GM23338 (cell line): ENCODE results near the gene PRKAA2. TPM values are rescaled to one million over a fixed set of nuclear protein-coding genes. Genes with fewer than 3 reads are reported as not detected.

Source experiments
- ATAC-seq: fragments of 200-7000 bp; cut with Tn5 transposase; 3 replicates; pipeline ENCODE4 v1.9.1; 2020
- DNase-seq: peaks from one replicate; pipeline ENCODE4 v3.0.0-alpha.2; 2015; ENCODE audit warnings: low spot score
- H2AFZ ChIP-seq: fragments of 200-600 bp; sonication (generic); 2 replicates; pipeline ENCODE4 v1.8.0; 2016; ENCODE audit warnings: antibody characterized with exemption, mild to moderate bottlenecking, moderate library complexity
- H3F3A ChIP-seq: fragments of 200-600 bp; sonication (generic); replicated peaks from 2 replicates; pipeline ENCODE4 v1.8.0; 2017; ENCODE audit warnings: antibody characterized with exemption, mixed run types, low read depth
- H3K27ac ChIP-seq: fragments of 200-600 bp; sonication (generic); 2 replicates; pipeline ENCODE4 v1.6.1; 2016; ENCODE audit warnings: low read depth
- H3K27me3 ChIP-seq: fragments of 200-600 bp; sonication (generic); 2 replicates; pipeline ENCODE4 v1.8.0; 2016; ENCODE audit warnings: mild to moderate bottlenecking, mixed run types, moderate library complexity; ENCODE audit not compliant: insufficient read depth
- H3K36me3 ChIP-seq: fragments of 200-600 bp; sonication (generic); 2 replicates; pipeline ENCODE4 v1.8.0; 2016; ENCODE audit warnings: mild to moderate bottlenecking; ENCODE audit not compliant: insufficient read depth
- H3K4me1 ChIP-seq: fragments of 200-600 bp; sonication (generic); 2 replicates; pipeline ENCODE4 v1.8.0; 2016; ENCODE audit warnings: mild to moderate bottlenecking, moderate library complexity; ENCODE audit not compliant: insufficient read depth
- H3K4me2 ChIP-seq: fragments of 200-600 bp; sonication (generic); 2 replicates; pipeline ENCODE4 v1.7.1; 2017; ENCODE audit warnings: mixed run types
- H3K4me3 ChIP-seq: fragments of 200-600 bp; sonication (generic); 2 replicates; pipeline ENCODE4 v1.6.1; 2016; ENCODE audit warnings: mixed run types
- H3K79me2 ChIP-seq: fragments of 200-600 bp; sonication (generic); replicated peaks from 2 replicates; pipeline ENCODE4 v1.8.0; 2017; ENCODE audit warnings: mild to moderate bottlenecking; ENCODE audit not compliant: insufficient read depth
- H3K9me2 ChIP-seq: fragments of 200-600 bp; sonication (generic); 2 replicates; pipeline ENCODE4 v1.8.0; 2017; ENCODE audit not compliant: insufficient read depth
- H4K20me1 ChIP-seq: fragments of 200-600 bp; sonication (generic); replicated peaks from 2 replicates; pipeline ENCODE4 v1.8.0; 2017; ENCODE audit warnings: mild to moderate bottlenecking; ENCODE audit not compliant: insufficient read depth
- H3K27ac Mint-ChIP-seq: 2 replicates; pipeline ENCODE4 v1.8.0; 2020; ENCODE audit warnings: inconsistent platforms, mild to moderate bottlenecking, moderate library complexity, mixed read lengths
- H3K27me3 Mint-ChIP-seq: 3 replicates; pipeline ENCODE4 v1.8.0; 2022; ENCODE audit warnings: low read depth, mild to moderate bottlenecking, moderate library complexity, mixed read lengths, inconsistent platforms; ENCODE audit not compliant: insufficient read depth, poor library complexity
- H3K36me3 Mint-ChIP-seq: 3 replicates; pipeline ENCODE4 v1.8.0; 2021; ENCODE audit warnings: low read depth, mild to moderate bottlenecking, inconsistent platforms, moderate library complexity, mixed read lengths
- H3K4me1 Mint-ChIP-seq: 3 replicates; pipeline ENCODE4 v1.8.0; 2020; ENCODE audit warnings: mild to moderate bottlenecking, inconsistent platforms, mixed read lengths
- H3K4me3 Mint-ChIP-seq: 3 replicates; pipeline ENCODE4 v1.8.0; 2021; ENCODE audit warnings: moderate library complexity, mild to moderate bottlenecking, inconsistent platforms, mixed read lengths
- H3K9me3 Mint-ChIP-seq: 3 replicates; pipeline ENCODE4 v1.8.0; 2020; ENCODE audit warnings: moderate library complexity, mild to moderate bottlenecking, inconsistent platforms, mixed read lengths
- CTCF ChIP-seq, 2 experiments: fragments of 200-600 bp in 1 of 2; sonication (generic) in 1 of 2; conservative IDR thresholded peaks; 2 replicates each; pipeline versions ENCODE4 v1.5.1 to v1.6.1; 2016 to 2017; ENCODE audit warnings: antibody characterized with exemption in 2 of 2, low read depth in 2 of 2, mild to moderate bottlenecking in 2 of 2, moderate library complexity in 1 of 2
- EZH2phosphoT487 ChIP-seq: fragments of 200-600 bp; sonication (generic); IDR thresholded peaks from one replicate; pipeline ENCODE4 v1.8.1; 2018; ENCODE audit warnings: antibody characterized with exemption; ENCODE audit not compliant: unreplicated experiment
- NANOG ChIP-seq: IDR thresholded peaks from 2 replicates; pipeline ENCODE4 v1.6.1; 2016; ENCODE audit warnings: antibody characterized with exemption, borderline replicate concordance
- STAT1 ChIP-seq: IDR thresholded peaks from one replicate; pipeline ENCODE4 v1.6.1; 2016; ENCODE audit warnings: antibody characterized with exemption; ENCODE audit not compliant: unreplicated experiment
- ZNF462 ChIP-seq: fragments of 250-450 bp; sonication (Bioruptor Pico); IDR thresholded peaks from 2 replicates; pipeline ENCODE4 v1.5.0; 2020; ENCODE audit warnings: mild to moderate bottlenecking, moderate library complexity
- polyA plus RNA-seq: library from polyadenylated mRNA; unstranded; fragments of >200 nt; fragmentation: Nextera tagmentation; extraction: Ambion mirVana; gene quantifications from 2 replicates; pipeline ENCODE4 v1.2.1, GENCODE V29; 2016
- total RNA-seq: library from RNA; depleted of rRNA; stranded (reverse); fragments of >200 nt; shearing (Covaris generic); gene quantifications from 2 replicates; pipeline ENCODE4 v1.2.3, GENCODE V29; 2014

Gene PRKAA2
- total and polyA plus RNA-seq, 2 experiments from 2014 or later, result 3.0 to 8.7 TPM

- TF ChIP-seq EZH2phosphoT487, result no peak
- TF ChIP-seq NANOG, result no peak
- no peak for TF ChIP-seq CTCF (conservative IDR thresholded peaks at IDR 0.05; ENCODE audit: low read depth in 2 of 2)
- TF ChIP-seq ZNF462 (CRISPR knock-in tag), result no peak
- no peak for TF ChIP-seq STAT1
- no peaks in the 10 kb centered on the region for H3K79me2 ChIP-seq
- Mint-ChIP-seq H3K27ac (no peak overlapping the region), H3K36me3 (no peaks in the 10 kb centered on the region), H3K9me3 (peaks cover 9% of the 10 kb centered on the region; the same call in 1 of the 3 replicates), H3K27me3 (no peaks in the 10 kb centered on the region), H3K4me3 (no peak overlapping the region), H3K4me1 (peaks cover 24% of the 10 kb centered on the region)
- H3K4me3 ChIP-seq, result no peak overlapping the region
- no peak for ATAC-seq
- H3K27me3 ChIP-seq, result no peaks in the 10 kb centered on the region
- H3K9me2 ChIP-seq, result no peaks in the 10 kb centered on the region
- H3K27ac ChIP-seq, result no peak overlapping the region
- H3K4me1 ChIP-seq, result peaks cover 15% of the 10 kb centered on the region; the same call in 1 of the 2 replicates
- H3K36me3 ChIP-seq, result no peaks in the 10 kb centered on the region
- H3F3A ChIP-seq, result no peaks in the 10 kb centered on the region
- DNase-seq, result no peak
- H4K20me1 ChIP-seq, result no peaks in the 10 kb centered on the region
- peak overlapping the region; percentile 2; the same call in 1 of the 2 replicates for H3K4me2 ChIP-seq
- no peak overlapping the region for H2AFZ ChIP-seq
These were observed 18.6 kb upstream of the PRKAA2 start for GRCh38 chr1:56626546-56626945.
